HG03139 (cell line): ENCODE measurements around the gene TAPT1.
"Not testable (repeated sequence)": the region's sequence is repeated elsewhere in the genome, so short reads cannot be mapped to it uniquely, and the experiment has no call there.

Experiments used
- ATAC-seq: cut with Tn5 transposase; IDR thresholded peaks from one replicate; pipeline ENCODE4 v1.9.1; 2021; ENCODE audit not compliant: unreplicated experiment

The TAPT1 gene, protein sequence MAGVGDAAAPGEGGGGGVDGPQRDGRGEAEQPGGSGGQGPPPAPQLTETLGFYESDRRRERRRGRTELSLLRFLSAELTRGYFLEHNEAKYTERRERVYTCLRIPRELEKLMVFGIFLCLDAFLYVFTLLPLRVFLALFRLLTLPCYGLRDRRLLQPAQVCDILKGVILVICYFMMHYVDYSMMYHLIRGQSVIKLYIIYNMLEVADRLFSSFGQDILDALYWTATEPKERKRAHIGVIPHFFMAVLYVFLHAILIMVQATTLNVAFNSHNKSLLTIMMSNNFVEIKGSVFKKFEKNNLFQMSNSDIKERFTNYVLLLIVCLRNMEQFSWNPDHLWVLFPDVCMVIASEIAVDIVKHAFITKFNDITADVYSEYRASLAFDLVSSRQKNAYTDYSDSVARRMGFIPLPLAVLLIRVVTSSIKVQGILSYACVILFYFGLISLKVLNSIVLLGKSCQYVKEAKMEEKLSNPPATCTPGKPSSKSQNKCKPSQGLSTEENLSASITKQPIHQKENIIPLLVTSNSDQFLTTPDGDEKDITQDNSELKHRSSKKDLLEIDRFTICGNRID

GRCh38 chr4:16225863-16226815 is at the start of gene TAPT1:
Gene TAPT1 (minus strand): TSS chr4:16226471. CDS start chr4:16226457, 14 bp downstream.
- peak; percentile 57 for ATAC-seq

GRCh38 chr4:16271411-16271810 is 45.1 kb upstream of the TAPT1 start:
- no peak for ATAC-seq

DNA sequence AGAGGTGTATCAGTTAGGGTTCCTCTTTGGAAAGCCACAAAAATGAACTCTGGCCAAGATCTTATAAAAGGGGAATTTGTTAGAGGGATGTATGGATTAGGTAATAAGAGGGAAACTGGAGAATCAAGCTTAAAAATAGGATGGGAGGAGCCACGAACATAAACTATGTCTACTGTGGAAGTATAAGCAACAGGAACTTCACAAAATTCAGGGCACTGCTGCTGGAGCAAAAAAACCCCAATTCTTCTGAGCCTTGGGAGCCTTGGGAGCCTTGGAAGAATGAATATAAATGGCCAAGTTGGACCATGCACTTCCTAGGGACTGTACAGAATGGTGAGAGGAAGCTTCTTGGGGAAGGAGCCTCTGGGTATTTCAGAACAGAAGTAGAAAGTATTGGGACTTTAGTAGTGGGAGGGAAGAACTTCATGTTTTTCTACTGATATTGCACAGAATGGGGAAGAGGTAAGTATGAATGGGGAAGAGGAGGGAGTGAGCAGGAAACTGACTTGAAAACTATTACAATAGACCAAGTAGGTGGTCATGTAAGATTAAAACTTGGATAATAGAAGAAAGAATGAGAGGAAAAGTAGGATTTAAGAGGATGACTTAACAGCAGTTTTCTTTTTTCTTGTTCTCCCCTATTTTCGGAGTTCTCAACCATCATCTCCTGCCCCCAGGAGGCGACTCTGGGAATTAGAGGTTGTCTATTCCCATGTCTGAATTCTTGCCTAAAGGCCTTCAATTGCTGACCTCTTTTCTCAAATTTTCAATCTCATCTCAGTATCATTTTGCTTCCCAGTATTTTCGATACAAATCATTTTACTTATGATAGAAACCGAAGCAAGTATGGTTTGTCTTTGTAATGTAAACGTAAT is 44.4 kb upstream of the TAPT1 start:
- ATAC-seq: no peak

- not testable (repeated sequence) for ATAC-seq
Observed at GRCh38 chr4:16269742-16270453, 43.6 kb upstream of the TAPT1 start.

GRCh38 chr4:16269240-16269639 is 43.0 kb upstream of the TAPT1 start:
- ATAC-seq: no peak

DNA sequence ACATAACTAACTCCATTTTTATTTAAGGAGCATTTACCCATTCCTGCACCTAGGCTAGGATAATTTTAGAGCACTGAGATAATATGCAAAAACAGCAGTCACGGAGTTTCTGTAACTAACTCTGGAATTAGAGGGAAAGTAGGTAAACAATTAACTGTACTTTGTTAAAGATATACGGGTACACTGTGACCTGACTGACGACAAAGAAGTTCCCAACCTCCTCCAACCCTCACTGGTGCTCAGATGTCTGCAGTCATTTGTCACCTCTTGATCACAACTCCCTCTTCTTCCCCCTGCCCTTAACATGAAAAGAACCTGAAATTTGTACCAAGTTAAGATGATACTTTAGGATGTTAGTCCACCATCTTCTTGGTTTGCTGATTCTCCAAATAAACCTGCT is 42.0 kb upstream of the TAPT1 start:
- no peak for ATAC-seq

DNA sequence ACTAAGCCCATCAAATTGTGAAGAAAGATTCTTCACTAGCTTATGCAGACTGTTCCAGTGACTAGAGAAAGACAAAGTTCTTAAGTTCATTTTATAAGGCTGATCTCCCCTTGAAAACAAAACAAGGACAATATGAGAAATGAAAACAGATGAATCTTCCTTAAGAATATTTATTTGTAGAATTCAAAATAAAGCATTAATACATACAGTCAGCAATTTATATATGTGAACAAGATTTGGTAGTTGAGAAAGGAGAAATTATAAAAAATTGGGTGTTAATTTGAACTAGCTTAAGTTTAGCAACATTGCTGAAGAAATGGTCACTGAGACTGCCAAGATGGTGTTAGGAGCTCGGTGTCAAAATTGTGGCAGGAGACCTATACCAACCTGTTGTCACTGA is 41.4 kb upstream of the TAPT1 start:
- no peak for ATAC-seq

GRCh38 chr4:16265820-16266219 is 39.5 kb upstream of the TAPT1 start:
- no peak for ATAC-seq

DNA sequence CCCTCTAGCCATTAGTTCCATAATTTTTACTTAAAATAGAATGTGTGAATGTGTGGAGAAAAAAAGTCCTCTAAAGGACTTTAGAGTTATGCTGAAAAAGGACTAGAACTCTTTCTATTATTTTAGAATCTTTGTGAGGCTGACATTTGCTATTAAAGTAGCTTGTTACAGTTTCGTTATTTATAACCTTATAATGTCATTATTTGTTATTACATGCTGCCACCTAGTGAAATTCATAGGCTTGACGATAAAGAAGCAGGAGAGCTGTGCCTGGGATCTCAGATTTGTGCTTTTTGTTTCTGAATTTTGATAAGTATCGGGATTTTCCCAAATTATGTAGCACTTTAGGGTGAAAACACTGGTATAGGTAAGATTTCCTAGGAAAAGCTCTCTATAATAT is 38.5 kb upstream of the TAPT1 start:
- peak; percentile 55 for ATAC-seq

GRCh38 chr4:16263056-16263455 is 36.8 kb upstream of the TAPT1 start:
- ATAC-seq: no peak

DNA sequence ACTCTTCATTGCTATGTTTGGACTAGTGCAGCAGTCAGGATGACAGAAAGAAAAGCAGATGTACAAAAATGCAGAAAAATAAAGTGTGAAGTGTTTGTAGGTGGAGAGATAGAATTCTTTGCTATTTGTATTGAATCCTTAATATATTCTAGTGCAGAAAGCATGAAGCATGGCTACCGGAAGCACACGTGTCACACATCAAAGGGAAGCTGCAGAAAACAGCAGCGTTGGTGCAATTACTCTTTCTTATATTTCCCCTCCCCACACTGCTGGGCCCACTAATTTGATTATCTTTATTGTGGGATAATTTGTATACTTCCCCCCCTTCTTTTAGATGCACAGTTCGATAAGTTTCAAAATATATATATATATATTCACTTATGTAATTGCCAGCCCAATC is 35.9 kb upstream of the TAPT1 start:
- no peak for ATAC-seq

DNA sequence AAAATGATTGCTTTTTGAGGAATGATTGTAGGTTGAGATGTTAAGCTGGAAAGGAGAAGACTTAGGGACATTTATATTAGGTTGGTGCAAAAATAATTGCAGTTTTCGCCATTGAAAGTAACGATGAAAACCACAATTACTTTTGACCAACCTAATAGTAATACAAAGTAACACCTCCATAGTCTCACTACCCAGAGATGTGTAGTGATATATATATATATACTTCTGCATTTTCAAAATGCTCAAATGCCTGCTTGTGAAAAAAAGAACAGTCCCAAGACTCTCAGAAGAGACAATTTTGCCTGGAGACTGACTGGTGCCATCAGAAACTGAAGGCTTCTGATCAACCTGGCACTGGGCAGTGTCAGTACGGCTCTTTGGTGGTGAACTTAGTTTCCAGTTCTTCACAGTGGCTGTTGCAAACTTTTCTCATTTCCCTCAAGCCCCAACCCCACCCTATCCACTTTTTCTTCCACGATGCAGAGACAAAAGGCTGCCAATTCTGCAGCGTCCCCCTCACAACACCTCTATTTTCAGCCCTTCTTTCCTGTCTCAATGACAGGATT is 35.1 kb upstream of the TAPT1 start:
- ATAC-seq: no peak

- ATAC-seq: no peak
Observed at GRCh38 chr4:16259889-16260246, 33.6 kb upstream of the TAPT1 start.

DNA sequence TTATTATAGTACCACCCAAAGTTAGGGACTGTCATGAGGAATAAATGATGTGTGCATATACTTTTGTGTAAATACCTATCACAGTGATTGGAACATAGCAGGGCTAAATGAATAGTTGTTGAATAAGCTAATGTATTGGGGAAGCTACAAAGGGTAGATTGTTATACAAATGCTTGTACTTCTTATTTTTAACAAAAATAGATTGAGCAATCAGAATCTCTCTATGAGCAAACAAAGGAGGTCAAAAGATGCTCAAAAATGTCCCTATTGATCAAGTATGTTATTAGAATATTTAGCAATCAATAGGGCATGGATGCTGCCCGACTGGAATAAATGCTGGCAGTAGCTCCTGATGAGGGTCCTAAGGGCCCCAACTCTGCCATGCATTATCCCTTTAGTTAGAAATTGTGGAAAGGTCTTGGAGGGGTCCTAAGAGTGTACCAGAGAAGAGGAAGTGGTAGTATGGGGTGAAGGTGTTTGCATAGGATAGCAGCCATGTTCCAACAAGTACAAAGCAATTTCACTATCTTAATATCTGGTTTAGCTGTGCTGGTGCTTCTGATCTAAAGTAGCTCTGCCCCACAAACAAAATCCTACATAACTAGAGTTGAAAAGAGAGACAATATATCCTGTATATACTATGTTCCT is 33.1 kb upstream of the TAPT1 start:
- ATAC-seq: no peak

- no peak for ATAC-seq
Observed at GRCh38 chr4:16257611-16258010, 31.3 kb upstream of the TAPT1 start.

GRCh38 chr4:16256343-16256742 is 30.1 kb upstream of the TAPT1 start:
- ATAC-seq: no peak

DNA sequence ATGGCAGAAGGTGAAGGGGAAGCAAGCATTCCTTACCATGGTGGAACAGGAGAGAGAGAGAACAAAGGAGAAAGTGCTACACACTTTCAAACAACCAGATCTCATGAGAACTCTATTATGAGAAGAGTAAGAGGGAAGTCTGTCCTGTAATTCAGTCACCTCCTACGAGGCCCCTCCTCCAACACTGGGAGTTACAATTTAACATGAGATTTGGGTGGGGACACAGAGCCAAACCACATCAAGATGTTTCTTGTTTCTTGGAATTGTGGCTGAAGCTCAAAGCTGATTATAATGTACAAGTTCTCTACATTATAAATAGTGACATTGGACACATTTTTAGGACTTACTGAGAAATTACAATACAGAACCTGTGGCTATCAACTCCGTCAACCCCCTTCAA is 29.5 kb upstream of the TAPT1 start:
- ATAC-seq: no peak

GRCh38 chr4:16253127-16253960 is 27.1 kb upstream of the TAPT1 start:
- ATAC-seq: no peak
